ENCODE data around the gene ECM2. TPM values are rescaled to one million over a fixed set of nuclear protein-coding genes. Genes with fewer than 3 reads are reported as not detected.

ECM2 gene
- total and polyA plus RNA-seq, 5 donors from 2014 or later = not detected

GRCh38 chr9:92467511-92467910 lies 68.3 kb downstream of the ECM2 start:
- no peaks in the 10 kb centered on the region for H3K9me3 ChIP-seq (ENCODE audit: control insufficient read depth in 2 of 2, low read length in 2 of 2)
- peaks cover 0 to 1% (median 0%) of the 10 kb centered on the region in 4 donors for H3K4me1 Mint-ChIP-seq
- DNase-seq (no peak), ATAC-seq (ENCODE audit: low read depth in 2 of 2) (no peak)
- no peak overlapping the region for H3K27ac Mint-ChIP-seq
- H3K36me3 Mint-ChIP-seq = no peaks in the 10 kb centered on the region
- H3K27ac ChIP-seq (ENCODE audit: insufficient read depth, low read length, poor library complexity, severe bottlenecking) = no peak overlapping the region
- no peaks in the 10 kb centered on the region for H3K27me3 Mint-ChIP-seq
- H3K4me3 Mint-ChIP-seq = no peak overlapping the region
- H3K4me3 ChIP-seq (ENCODE audit: low read depth, low read length) = no peak overlapping the region
- no peaks in the 10 kb centered on the region for H3K27me3 ChIP-seq (ENCODE audit: control insufficient read depth, insufficient read depth, low read length)
- H3K36me3 ChIP-seq (ENCODE audit: control insufficient read depth, insufficient read depth, low read length) = no peaks in the 10 kb centered on the region
- no peaks in the 10 kb centered on the region for H3K4me1 ChIP-seq (ENCODE audit: control insufficient read depth, insufficient read depth, low read length, poor library complexity, severe bottlenecking)
- H3K9me3 Mint-ChIP-seq = no peaks in the 10 kb centered on the region

GRCh38 chr9:92467041-92467440 lies 68.7 kb downstream of the ECM2 start:
- H3K9me3 Mint-ChIP-seq = no peaks in the 10 kb centered on the region
- H3K27me3 Mint-ChIP-seq = no peaks in the 10 kb centered on the region
- Histone ChIP-seq H3K27ac (ENCODE audit: insufficient read depth, low read length, poor library complexity, severe bottlenecking) (no peak overlapping the region), H3K4me3 (ENCODE audit: low read depth, low read length) (no peak overlapping the region), H3K9me3 (ENCODE audit: control insufficient read depth in 2 of 2, low read length in 2 of 2) (no peaks in the 10 kb centered on the region), H3K27me3 (ENCODE audit: control insufficient read depth, insufficient read depth, low read length) (no peaks in the 10 kb centered on the region), H3K4me1 (ENCODE audit: control insufficient read depth, insufficient read depth, low read length, poor library complexity, severe bottlenecking) (no peaks in the 10 kb centered on the region), H3K36me3 (ENCODE audit: control insufficient read depth, insufficient read depth, low read length) (no peaks in the 10 kb centered on the region)
- DNase-seq (no peak), ATAC-seq (ENCODE audit: low read depth in 2 of 2) (no peak)
- peaks cover 0 to 1% (median 0%) of the 10 kb centered on the region in 4 donors for H3K4me1 Mint-ChIP-seq
- no peak overlapping the region for H3K4me3 Mint-ChIP-seq
- H3K36me3 Mint-ChIP-seq = no peaks in the 10 kb centered on the region
- no peak overlapping the region for H3K27ac Mint-ChIP-seq

- ATAC-seq (ENCODE audit: low read depth in 2 of 2) (no peak), DNase-seq (no peak)
- Mint-ChIP-seq H3K36me3 (no peaks in the 10 kb centered on the region), H3K27ac (no peak overlapping the region), H3K27me3 (no peaks in the 10 kb centered on the region), H3K9me3 (no peaks in the 10 kb centered on the region), H3K4me3 (no peak overlapping the region), H3K4me1 (peaks cover 0 to 1% (median 0%) of the 10 kb centered on the region in 4 donors)
- H3K9me3 ChIP-seq (ENCODE audit: control insufficient read depth in 2 of 2, low read length in 2 of 2) = no peaks in the 10 kb centered on the region
- H3K4me1 ChIP-seq (ENCODE audit: control insufficient read depth, insufficient read depth, low read length, poor library complexity, severe bottlenecking) = no peaks in the 10 kb centered on the region
- H3K4me3 ChIP-seq (ENCODE audit: low read depth, low read length) = no peak overlapping the region
- H3K27ac ChIP-seq (ENCODE audit: insufficient read depth, low read length, poor library complexity, severe bottlenecking) = no peak overlapping the region
- H3K36me3 ChIP-seq (ENCODE audit: control insufficient read depth, insufficient read depth, low read length) = no peaks in the 10 kb centered on the region
- no peaks in the 10 kb centered on the region for H3K27me3 ChIP-seq (ENCODE audit: control insufficient read depth, insufficient read depth, low read length)
Observed at GRCh38 chr9:92463984-92464383, 71.8 kb downstream of the ECM2 start.

- no peaks in the 10 kb centered on the region for H3K27me3 ChIP-seq (ENCODE audit: control insufficient read depth, insufficient read depth, low read length)
- no peak for DNase-seq
- Mint-ChIP-seq H3K27me3 (no peaks in the 10 kb centered on the region), H3K27ac (no peak overlapping the region), H3K4me3 (no peak overlapping the region), H3K36me3 (no peaks in the 10 kb centered on the region), H3K4me1 (peaks cover 0 to 1% (median 0%) of the 10 kb centered on the region in 4 donors), H3K9me3 (no peaks in the 10 kb centered on the region)
- no peak for ATAC-seq (ENCODE audit: low read depth in 2 of 2)
- H3K4me1 ChIP-seq (ENCODE audit: control insufficient read depth, insufficient read depth, low read length, poor library complexity, severe bottlenecking) = no peaks in the 10 kb centered on the region
- no peak overlapping the region for H3K27ac ChIP-seq (ENCODE audit: insufficient read depth, low read length, poor library complexity, severe bottlenecking)
- H3K36me3 ChIP-seq (ENCODE audit: control insufficient read depth, insufficient read depth, low read length) = no peaks in the 10 kb centered on the region
- no peak overlapping the region for H3K4me3 ChIP-seq (ENCODE audit: low read depth, low read length)
- no peaks in the 10 kb centered on the region for H3K9me3 ChIP-seq (ENCODE audit: control insufficient read depth in 2 of 2, low read length in 2 of 2)
Observed at GRCh38 chr9:92463387-92463786, 72.4 kb downstream of the ECM2 start.

DNA sequence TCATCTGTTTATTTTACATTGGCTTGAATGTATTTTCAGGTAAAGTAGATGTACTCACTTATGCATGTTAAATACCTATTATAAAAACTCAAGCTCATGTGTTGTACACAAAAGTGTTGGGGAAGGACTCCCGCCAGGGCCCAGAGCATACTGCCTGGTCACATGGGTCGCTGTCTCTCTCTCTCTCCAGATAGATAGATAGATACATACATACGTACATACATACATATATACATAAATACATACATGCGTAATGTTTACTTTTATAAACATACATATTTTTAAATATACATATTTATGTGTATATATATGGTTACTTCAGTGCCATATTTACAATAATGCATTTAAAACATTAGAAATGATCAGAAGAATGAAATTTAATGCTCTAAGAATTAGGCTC lies 78.2 kb downstream of the ECM2 start:
- H3K9me3 ChIP-seq (ENCODE audit: control insufficient read depth in 2 of 2, low read length in 2 of 2) = no peaks in the 10 kb centered on the region
- DNase-seq (no peak), ATAC-seq (ENCODE audit: low read depth in 2 of 2) (no peak)
- Mint-ChIP-seq H3K9me3 (no peaks in the 10 kb centered on the region), H3K4me1 (no peaks in the 10 kb centered on the region), H3K36me3 (no peaks in the 10 kb centered on the region), H3K4me3 (no peak overlapping the region), H3K27me3 (no peaks in the 10 kb centered on the region), H3K27ac (no peak overlapping the region)
- H3K4me1 ChIP-seq (ENCODE audit: control insufficient read depth, insufficient read depth, low read length, poor library complexity, severe bottlenecking) = no peaks in the 10 kb centered on the region
- H3K27me3 ChIP-seq (ENCODE audit: control insufficient read depth, insufficient read depth, low read length) = no peaks in the 10 kb centered on the region
- H3K27ac ChIP-seq (ENCODE audit: insufficient read depth, low read length, poor library complexity, severe bottlenecking) = no peak overlapping the region
- H3K36me3 ChIP-seq (ENCODE audit: control insufficient read depth, insufficient read depth, low read length) = no peaks in the 10 kb centered on the region
- H3K4me3 ChIP-seq (ENCODE audit: low read depth, low read length) = no peak overlapping the region

GRCh38 chr9:92455217-92455616 lies 80.6 kb downstream of the ECM2 start:
- Mint-ChIP-seq H3K27ac (no peak overlapping the region), H3K4me3 (no peak overlapping the region), H3K4me1 (no peaks in the 10 kb centered on the region), H3K27me3 (no peaks in the 10 kb centered on the region), H3K9me3 (no peaks in the 10 kb centered on the region), H3K36me3 (no peaks in the 10 kb centered on the region)
- Histone ChIP-seq H3K4me3 (ENCODE audit: low read depth, low read length) (no peak overlapping the region), H3K4me1 (ENCODE audit: control insufficient read depth, insufficient read depth, low read length, poor library complexity, severe bottlenecking) (no peaks in the 10 kb centered on the region), H3K27me3 (ENCODE audit: control insufficient read depth, insufficient read depth, low read length) (no peaks in the 10 kb centered on the region), H3K27ac (ENCODE audit: insufficient read depth, low read length, poor library complexity, severe bottlenecking) (no peak overlapping the region), H3K9me3 (ENCODE audit: control insufficient read depth in 2 of 2, low read length in 2 of 2) (no peaks in the 10 kb centered on the region), H3K36me3 (ENCODE audit: control insufficient read depth, insufficient read depth, low read length) (no peaks in the 10 kb centered on the region)
- DNase-seq = peak in 1 of 3 donors; percentile 22
- ATAC-seq (ENCODE audit: low read depth in 2 of 2) = no peak

GRCh38 chr9:92446536-92446935 lies 89.3 kb downstream of the ECM2 start:
- H3K27me3 Mint-ChIP-seq = no peaks in the 10 kb centered on the region
- H3K9me3 ChIP-seq (ENCODE audit: control insufficient read depth in 2 of 2, low read length in 2 of 2) = no peaks in the 10 kb centered on the region
- H3K27ac ChIP-seq (ENCODE audit: insufficient read depth, low read length, poor library complexity, severe bottlenecking) = no peak overlapping the region
- no peaks in the 10 kb centered on the region for H3K4me1 ChIP-seq (ENCODE audit: control insufficient read depth, insufficient read depth, low read length, poor library complexity, severe bottlenecking)
- no peak overlapping the region for H3K4me3 Mint-ChIP-seq
- no peak for ATAC-seq (ENCODE audit: low read depth in 2 of 2)
- no peak overlapping the region for H3K4me3 ChIP-seq (ENCODE audit: low read depth, low read length)
- no peaks in the 10 kb centered on the region for H3K36me3 ChIP-seq (ENCODE audit: control insufficient read depth, insufficient read depth, low read length)
- H3K4me1 Mint-ChIP-seq = peaks cover 0 to 5% (median 0%) of the 10 kb centered on the region in 4 donors
- no peaks in the 10 kb centered on the region for H3K27me3 ChIP-seq (ENCODE audit: control insufficient read depth, insufficient read depth, low read length)
- DNase-seq = no peak
- H3K9me3 Mint-ChIP-seq = peaks cover 0 to 2% (median 0%) of the 10 kb centered on the region in 7 donors
- no peaks in the 10 kb centered on the region for H3K36me3 Mint-ChIP-seq
- H3K27ac Mint-ChIP-seq = no peak overlapping the region

Measured in CD4-positive, CD25-positive, alpha-beta regulatory T cell (primary cell).